T-helper 2 cell treated with Interferon-gamma antibody and Interleukin-4, amounts not matched to agents 5 μg/mL and 100 μg/mL, for 36 hours (primary cell): ENCODE measurements around the gene RAD51B.

Source experiments
- DNase-seq: peaks from one replicate; pipeline ENCODE4 v3.0.0; 2021; ENCODE audit warnings: low spot score
- H3K27ac Mint-ChIP-seq: one replicate; pipeline ENCODE4 v1.8.0; 2021; ENCODE audit warnings: mild to moderate bottlenecking, mixed read lengths
- H3K27me3 Mint-ChIP-seq: one replicate; pipeline ENCODE4 v1.8.0; 2021; ENCODE audit warnings: low read depth, mixed read lengths
- H3K36me3 Mint-ChIP-seq: one replicate; pipeline ENCODE4 v1.8.0; 2021; ENCODE audit warnings: low read depth, mixed read lengths
- H3K4me1 Mint-ChIP-seq: one replicate; pipeline ENCODE4 v1.8.0; 2021; ENCODE audit warnings: low read depth, mixed read lengths
- H3K4me3 Mint-ChIP-seq: one replicate; pipeline ENCODE4 v1.8.0; 2022; ENCODE audit warnings: mild to moderate bottlenecking, moderate library complexity, mixed read lengths
- H3K9me3 Mint-ChIP-seq: one replicate; pipeline ENCODE4 v1.8.0; 2021; ENCODE audit warnings: mixed read lengths

RAD51B gene

DNA sequence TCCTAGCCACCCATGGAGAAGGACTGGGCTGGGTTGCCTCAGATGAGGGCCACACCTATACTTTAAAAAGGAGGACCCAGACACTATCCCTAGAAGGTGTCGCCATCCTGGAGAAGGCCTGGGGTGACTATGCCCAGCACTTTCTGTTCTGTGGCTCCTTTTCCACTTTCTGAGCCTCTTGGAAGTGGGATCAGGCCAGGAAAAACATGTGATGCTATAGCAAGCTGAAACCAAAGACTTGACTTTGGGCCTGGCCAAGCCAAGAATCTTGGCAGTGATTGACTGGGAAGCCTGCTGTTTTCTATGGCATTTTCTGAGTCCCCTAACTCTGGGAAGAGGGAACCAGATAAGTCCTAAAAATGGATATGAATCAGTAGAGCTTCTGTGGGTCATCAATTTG, 641.0 kb downstream of the RAD51B start:
- H3K4me1 Mint-ChIP-seq, result no peaks in the 10 kb centered on the region
- H3K36me3 Mint-ChIP-seq, result no peaks in the 10 kb centered on the region
- no peak overlapping the region for H3K27ac Mint-ChIP-seq
- H3K4me3 Mint-ChIP-seq, result no peak overlapping the region
- H3K27me3 Mint-ChIP-seq, result no peaks in the 10 kb centered on the region
- H3K9me3 Mint-ChIP-seq, result no peaks in the 10 kb centered on the region
- no peak for DNase-seq

DNA sequence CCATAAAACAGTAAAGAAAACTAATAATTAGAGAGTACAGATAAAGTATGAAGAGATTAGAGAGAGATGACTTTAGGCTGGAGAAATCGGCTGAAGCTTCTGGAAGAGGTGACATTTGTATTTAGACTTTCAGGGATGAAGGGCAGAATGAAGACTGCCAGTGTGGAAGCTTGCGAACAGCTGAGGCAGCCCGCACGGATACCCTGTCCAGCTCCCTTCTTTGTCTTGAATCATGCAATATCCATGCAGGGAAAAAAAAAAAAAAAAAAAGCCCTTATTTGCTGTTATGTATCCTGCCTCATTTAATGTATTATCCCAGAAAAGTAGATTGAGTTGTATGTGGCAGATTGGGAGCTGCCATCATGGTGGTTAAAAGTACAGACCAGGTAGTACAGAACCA, 641.5 kb downstream of the RAD51B start:
- no peaks in the 10 kb centered on the region for H3K9me3 Mint-ChIP-seq
- H3K27ac Mint-ChIP-seq, result no peak overlapping the region
- H3K4me3 Mint-ChIP-seq, result no peak overlapping the region
- DNase-seq, result no peak
- no peaks in the 10 kb centered on the region for H3K27me3 Mint-ChIP-seq
- no peaks in the 10 kb centered on the region for H3K4me1 Mint-ChIP-seq
- H3K36me3 Mint-ChIP-seq, result no peaks in the 10 kb centered on the region

DNA sequence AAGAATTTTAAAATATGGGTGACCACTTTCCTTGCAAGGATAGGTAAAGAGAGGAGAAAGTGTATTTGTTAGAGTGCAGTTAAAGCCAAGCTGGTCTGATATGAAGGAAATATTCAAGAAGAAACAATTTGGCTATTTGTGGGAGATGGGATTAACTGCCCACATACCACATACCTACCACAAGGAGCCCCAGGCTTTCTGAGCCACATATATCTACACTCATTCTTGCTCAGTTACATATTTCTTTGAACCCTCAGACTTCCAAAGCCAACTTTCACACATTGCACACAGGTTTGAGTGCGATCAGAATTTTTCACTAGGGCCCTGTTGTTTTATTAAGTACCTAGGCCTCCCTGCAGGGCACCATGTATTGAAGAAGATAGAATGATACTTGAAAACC, 643.1 kb downstream of the RAD51B start:
- no peak for DNase-seq
- H3K9me3 Mint-ChIP-seq, result no peaks in the 10 kb centered on the region
- no peak overlapping the region for H3K27ac Mint-ChIP-seq
- H3K4me1 Mint-ChIP-seq, result no peaks in the 10 kb centered on the region
- H3K4me3 Mint-ChIP-seq, result no peak overlapping the region
- no peaks in the 10 kb centered on the region for H3K36me3 Mint-ChIP-seq
- H3K27me3 Mint-ChIP-seq, result no peaks in the 10 kb centered on the region

DNA sequence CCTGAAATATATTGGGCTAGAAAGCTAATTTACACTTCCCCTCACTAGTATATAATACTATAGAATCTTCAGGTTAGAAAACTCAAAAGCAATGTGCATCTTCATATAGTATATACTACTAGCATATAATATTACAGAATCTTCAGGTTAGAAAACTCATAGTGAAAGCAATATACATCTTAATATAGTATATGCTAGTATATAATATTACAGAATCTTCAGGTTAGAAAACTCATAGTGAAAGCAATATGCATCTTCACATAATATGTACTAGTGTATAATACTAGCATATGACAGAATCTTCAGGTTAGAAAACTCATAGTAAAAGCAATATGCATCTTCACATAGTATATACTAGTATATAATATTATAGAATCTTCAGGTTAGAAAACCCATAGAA, 643.7 kb downstream of the RAD51B start:
- no peaks in the 10 kb centered on the region for H3K9me3 Mint-ChIP-seq

DNA sequence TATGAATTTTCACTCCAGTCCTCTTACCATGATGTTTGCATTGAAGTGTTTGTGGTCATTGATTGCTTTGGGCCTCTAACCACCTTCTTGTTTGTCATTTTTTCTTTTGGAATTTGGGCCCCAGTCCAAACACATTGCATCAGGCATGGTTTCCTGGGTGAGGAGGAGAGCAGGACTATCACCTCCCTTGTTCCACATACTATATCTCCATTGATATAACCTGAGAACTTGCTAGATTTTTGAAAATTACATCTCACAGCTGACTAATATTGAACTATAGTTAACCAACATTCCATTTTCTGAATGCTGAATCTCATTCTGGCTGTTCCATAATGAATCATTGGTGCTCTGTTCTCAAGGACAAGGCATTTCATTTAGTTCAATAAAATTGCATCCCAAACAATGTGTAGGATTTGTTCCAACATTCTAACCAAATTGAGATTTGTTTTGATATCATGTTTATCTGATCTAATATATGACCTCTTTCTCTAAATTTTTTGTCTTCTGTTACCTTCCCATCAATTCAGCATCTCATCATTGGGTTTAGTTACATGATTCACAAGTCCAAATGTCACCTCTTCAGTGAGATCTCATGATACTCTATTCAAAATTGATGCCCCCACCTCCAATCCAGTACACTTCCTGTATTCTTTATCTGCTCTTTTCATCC, 644.3 kb downstream of the RAD51B start:
- Mint-ChIP-seq H3K4me1 (peaks cover 7% of the 10 kb centered on the region), H3K27me3 (no peaks in the 10 kb centered on the region), H3K4me3 (no peak overlapping the region), H3K27ac (no peak overlapping the region), H3K9me3 (no peaks in the 10 kb centered on the region), H3K36me3 (peaks cover 1% of the 10 kb centered on the region)
- no peak for DNase-seq

More for the DNA sequence above, 643.7 kb downstream of the RAD51B start:
- no peak overlapping the region for H3K27ac Mint-ChIP-seq
- no peaks in the 10 kb centered on the region for H3K27me3 Mint-ChIP-seq
- H3K4me3 Mint-ChIP-seq, result no peak overlapping the region
- H3K36me3 Mint-ChIP-seq, result no peaks in the 10 kb centered on the region
- no peak for DNase-seq
- peaks cover 3% of the 10 kb centered on the region for H3K4me1 Mint-ChIP-seq

DNA sequence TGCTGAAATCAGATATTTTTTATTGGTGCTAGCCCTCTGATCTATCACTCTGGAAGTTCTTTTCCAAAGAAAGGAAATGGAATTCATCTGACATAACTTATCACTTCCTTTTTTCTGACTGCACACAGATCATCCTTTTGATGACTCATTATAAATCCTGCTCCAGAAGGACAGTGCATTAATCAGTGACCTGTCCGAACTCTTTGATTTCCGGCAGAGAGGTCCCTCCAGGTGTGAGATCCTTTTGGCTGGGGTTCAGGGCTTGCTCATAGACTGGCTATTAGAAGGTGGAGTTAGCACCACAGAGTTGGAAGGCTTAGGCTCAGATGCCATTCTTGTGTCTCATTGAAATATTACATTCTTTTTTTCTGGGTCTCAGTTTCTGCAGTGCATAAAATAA, 645.1 kb downstream of the RAD51B start:
- no peaks in the 10 kb centered on the region for H3K9me3 Mint-ChIP-seq
- H3K36me3 Mint-ChIP-seq, result peaks cover 1% of the 10 kb centered on the region
- DNase-seq, result no peak
- H3K4me3 Mint-ChIP-seq, result no peak overlapping the region
- H3K27me3 Mint-ChIP-seq, result no peaks in the 10 kb centered on the region
- peaks cover 16% of the 10 kb centered on the region for H3K4me1 Mint-ChIP-seq
- no peak overlapping the region for H3K27ac Mint-ChIP-seq

DNA sequence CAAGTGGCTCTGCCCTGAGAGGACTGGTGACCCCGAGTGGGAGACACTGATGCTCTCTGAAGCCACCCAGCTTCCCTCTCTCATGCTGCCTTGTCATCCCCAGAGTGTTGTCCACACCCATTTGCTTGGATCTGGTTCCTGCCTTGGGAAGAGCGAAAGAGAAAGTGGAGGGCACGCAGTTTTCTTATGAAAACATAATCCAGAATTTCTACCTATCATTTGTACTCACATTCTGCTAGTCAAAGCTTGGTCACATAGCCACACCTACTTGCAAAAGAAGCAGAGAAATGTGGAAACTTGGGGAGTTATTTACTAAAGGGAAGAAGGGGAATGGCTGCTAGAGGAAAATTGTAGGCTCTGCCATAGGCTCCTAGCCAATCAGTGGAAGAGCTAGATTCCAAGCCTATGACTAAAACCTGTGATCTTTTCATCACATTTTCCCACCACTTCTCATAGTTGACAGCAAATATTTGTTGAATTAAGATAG, 647.0 kb downstream of the RAD51B start:
- DNase-seq, result no peak
- Mint-ChIP-seq H3K36me3 (peaks cover 1% of the 10 kb centered on the region), H3K27me3 (no peaks in the 10 kb centered on the region), H3K27ac (no peak overlapping the region), H3K9me3 (no peaks in the 10 kb centered on the region), H3K4me1 (peaks cover 22% of the 10 kb centered on the region), H3K4me3 (no peak overlapping the region)

DNA sequence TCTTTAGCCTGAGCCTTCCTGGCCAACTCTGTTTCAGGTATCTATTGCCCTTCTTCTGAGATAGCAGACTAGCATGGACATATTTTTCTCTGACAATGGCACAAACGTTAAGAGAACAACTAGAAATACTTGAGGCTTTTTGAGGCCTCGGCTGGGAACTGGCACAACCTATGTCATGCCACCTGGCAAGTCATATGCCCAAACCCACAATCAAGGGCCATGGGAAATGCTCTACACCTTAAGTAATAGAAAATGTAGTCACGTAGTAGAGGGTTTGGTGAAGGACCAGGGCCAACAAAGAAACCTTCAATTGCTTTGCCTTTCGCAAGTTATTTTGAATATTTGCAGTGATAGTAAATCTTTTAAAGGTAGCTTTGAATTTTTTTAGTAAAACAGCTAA, 647.8 kb downstream of the RAD51B start:
- Mint-ChIP-seq H3K36me3 (peaks cover 1% of the 10 kb centered on the region), H3K9me3 (no peaks in the 10 kb centered on the region), H3K27me3 (no peaks in the 10 kb centered on the region), H3K27ac (no peak overlapping the region), H3K4me1 (peaks cover 22% of the 10 kb centered on the region), H3K4me3 (no peak overlapping the region)
- DNase-seq, result no peak

DNA sequence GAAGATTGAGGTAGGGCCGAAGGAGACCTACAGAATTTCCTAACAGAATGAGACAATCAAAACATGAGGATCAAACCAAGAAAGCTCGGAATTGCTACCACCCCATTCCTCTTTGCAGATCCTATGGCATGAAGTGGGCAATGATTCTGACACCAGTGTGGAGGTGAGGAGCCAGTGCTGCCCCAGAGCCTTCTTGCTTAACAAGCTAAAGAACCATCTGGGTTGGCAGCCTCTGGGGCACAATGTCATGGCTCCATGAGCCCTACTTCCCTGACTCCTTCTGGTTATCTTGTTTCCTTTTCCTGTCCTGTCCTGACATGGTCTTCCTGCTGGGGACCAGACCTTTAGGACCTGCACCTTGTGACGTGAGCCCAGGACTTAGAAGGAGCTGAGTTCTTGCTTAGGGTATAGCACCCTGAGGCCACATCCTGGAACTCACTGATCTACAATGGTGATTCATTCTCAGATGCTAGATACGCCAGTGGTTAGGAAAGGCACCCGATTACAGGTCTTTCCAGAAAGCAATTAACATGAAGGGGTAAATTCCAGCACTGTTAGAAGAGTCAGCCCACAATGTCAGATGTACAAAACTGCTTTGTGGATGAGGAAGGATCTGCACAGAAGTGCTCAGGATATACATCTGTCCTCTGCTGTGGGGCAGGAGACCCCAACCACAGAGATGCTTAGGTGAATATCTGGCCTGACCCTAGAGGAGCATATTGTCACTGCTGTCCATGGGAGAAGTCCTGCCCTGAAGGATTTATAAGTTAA, 649.0 kb downstream of the RAD51B start:
- DNase-seq, result peak; percentile 68
- Mint-ChIP-seq H3K27me3 (no peaks in the 10 kb centered on the region), H3K4me1 (peaks cover 22% of the 10 kb centered on the region), H3K4me3 (no peak overlapping the region), H3K9me3 (no peaks in the 10 kb centered on the region), H3K27ac (peak overlapping the region; percentile 67), H3K36me3 (peaks cover 1% of the 10 kb centered on the region)

DNA sequence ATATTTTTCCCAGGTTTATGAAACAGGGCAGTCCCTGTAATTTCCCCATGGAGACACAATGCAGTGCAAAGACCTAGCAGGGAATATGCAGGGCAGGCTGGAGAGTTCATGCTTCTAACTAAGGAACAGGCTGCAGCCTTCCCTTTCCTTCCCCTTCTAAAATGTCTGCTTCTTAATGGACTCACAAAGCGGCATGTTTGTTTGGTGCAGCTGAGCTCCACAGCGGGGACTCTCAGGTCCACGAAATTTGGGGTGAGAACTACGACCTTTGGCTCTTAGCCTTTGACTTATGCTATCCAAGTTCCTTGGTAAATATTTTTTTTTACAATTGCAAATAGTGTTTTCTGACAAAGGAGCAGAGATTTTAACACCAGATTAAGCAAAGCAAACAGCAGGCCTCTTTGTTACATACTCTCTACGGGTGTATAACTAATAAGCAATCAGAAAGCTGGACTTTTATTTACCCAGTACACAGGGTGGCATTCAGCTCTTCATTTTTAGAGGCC, 649.7 kb downstream of the RAD51B start:
- no peak for DNase-seq
- H3K27me3 Mint-ChIP-seq, result no peaks in the 10 kb centered on the region
- peaks cover 22% of the 10 kb centered on the region for H3K4me1 Mint-ChIP-seq
- H3K9me3 Mint-ChIP-seq, result no peaks in the 10 kb centered on the region
- H3K4me3 Mint-ChIP-seq, result no peak overlapping the region
- H3K27ac Mint-ChIP-seq, result no peak overlapping the region
- peaks cover 1% of the 10 kb centered on the region for H3K36me3 Mint-ChIP-seq

DNA sequence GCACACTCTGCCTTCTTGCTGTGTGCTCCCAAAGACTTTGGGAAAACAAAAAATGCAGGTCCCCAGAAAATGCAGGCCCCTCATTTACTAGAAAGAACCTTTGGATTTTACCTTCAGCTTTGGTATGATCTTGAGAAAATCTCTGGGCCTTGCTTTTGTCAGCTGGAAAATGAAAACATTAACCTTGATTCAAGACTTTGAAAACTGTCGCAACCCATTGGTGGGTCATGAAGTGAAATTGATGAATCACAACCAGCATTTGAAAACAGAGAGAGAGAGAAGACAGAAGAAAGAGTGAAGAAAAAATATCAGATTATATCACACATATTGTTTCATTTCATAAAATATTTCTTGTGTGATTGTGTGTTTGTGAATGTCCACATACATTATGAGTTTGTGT, 650.8 kb downstream of the RAD51B start:
- H3K27ac Mint-ChIP-seq, result no peak overlapping the region
- no peaks in the 10 kb centered on the region for H3K9me3 Mint-ChIP-seq
- H3K4me3 Mint-ChIP-seq, result no peak overlapping the region
- peaks cover 1% of the 10 kb centered on the region for H3K36me3 Mint-ChIP-seq
- DNase-seq, result no peak
- H3K4me1 Mint-ChIP-seq, result peaks cover 22% of the 10 kb centered on the region
- no peaks in the 10 kb centered on the region for H3K27me3 Mint-ChIP-seq

DNA sequence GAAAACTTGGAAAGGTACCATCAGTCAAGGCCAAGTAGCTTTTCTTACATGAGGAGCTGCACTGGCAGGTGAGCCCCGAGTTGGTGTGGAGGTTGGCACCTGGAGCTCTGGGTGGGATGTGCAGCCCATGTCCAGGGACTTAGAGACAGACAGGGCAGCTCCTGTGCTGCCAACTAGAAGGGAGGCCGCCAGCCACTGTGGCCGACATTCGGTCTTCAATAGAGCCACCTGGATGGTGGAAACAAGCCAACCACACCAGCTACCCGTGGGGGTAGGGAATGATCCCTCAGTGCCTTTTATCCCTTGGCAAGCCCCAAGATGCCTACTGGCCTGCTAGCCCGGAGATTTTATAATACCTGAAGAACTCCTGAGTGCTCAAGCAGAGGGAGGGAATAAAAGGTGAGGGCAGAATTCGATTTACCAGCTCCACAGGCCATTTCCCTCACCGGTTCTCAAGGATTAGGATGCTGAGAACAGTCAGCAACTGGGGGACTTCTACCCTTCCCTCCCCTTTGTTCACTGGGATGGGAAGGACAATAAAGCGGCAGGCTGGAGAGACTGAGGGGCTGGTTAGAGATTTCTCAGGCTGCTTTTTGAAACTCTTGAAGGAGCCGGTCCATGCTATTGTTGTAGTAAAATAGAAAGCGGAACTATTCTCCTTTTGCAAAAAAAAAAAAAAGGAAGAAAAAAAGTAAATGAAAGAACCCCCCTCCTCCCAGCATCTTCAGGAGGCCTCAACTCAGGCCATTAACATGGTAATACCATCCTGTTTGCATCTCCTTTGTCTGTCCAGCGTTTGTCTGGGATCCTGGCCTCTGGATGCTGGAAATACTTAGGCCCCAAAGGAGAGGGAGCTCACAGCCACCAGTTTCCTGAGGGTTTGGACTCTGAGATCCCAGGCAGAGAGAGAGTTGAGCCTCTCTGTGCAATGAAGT, 651.7 kb downstream of the RAD51B start:
- Mint-ChIP-seq H3K9me3 (no peaks in the 10 kb centered on the region), H3K27ac (no peak overlapping the region), H3K4me3 (no peak overlapping the region), H3K27me3 (no peaks in the 10 kb centered on the region), H3K36me3 (peaks cover 1% of the 10 kb centered on the region), H3K4me1 (peaks cover 22% of the 10 kb centered on the region)
- no peak for DNase-seq

DNA sequence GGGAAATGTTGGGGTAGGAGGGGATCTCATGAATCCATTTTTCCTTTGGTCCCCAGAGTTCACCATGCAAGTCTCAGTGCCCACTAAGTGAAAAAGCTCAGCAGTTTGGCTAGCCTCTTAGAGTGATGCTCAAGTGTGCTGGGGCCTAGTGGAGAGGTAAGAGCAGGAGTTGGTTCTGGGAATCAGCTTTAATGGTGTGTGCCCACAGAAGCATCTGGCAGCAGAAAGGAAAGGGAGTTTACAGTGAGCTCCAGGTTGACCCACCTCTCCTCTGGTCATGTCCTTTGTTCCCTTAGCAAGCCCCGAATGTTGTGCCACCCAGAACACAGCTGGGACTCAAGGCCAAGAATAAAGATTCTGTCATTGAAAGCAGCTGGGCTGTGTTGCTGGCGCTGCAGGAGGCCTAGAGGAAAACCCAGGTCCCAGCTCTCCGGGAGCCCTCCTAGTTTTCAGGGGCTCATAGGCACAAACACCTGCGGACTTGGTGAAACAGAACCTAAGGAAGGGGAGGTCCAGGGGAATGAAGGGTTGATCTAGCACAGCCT, 652.5 kb downstream of the RAD51B start:
- Mint-ChIP-seq H3K27me3 (no peaks in the 10 kb centered on the region), H3K4me3 (no peak overlapping the region), H3K9me3 (no peaks in the 10 kb centered on the region), H3K27ac (no peak overlapping the region), H3K36me3 (peaks cover 1% of the 10 kb centered on the region), H3K4me1 (peaks cover 22% of the 10 kb centered on the region)
- no peak for DNase-seq
